Non-pigmented ciliary epithelial cell (primary cell): Measurements from ENCODE around the gene PWWP2B.
"Not testable (repeated sequence)": the region's sequence is repeated elsewhere in the genome, so short reads cannot be mapped to it uniquely, and the experiment has no call there.

Experiments
- DNase-seq: peaks from one replicate; pipeline ENCODE4 v3.0.0-alpha.2; 2010; ENCODE audit warnings: low read depth

PWWP2B gene

DNA sequence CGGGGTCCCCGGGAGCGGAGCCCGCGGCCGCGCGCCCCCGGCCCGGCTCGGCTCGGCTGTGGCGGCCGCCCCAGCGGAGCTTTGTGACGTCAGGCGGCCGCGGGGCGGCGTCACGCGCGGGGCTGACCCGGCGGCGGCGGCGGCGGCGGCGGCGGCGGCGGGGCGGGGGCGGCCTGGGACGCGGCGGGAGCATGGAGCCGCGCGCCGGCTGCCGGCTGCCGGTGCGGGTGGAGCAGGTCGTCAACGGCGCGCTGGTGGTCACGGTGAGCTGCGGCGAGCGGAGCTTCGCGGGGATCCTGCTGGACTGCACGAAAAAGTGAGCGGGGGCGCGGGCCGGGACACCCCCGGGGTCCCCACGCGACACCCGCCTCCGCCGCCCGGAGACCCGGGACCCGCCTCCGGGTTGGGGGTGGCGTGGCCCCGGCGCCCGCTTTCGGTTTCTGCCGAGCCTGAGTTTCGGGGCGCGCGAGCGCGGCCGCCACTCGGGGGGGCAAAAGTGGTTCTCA lies at the start of gene PWWP2B:
Gene PWWP2B (plus strand): TSS at position 165 of the 506 bp plus-strand sequence. CDS start 27 bp downstream, at position 192.
- no peak for DNase-seq

DNA sequence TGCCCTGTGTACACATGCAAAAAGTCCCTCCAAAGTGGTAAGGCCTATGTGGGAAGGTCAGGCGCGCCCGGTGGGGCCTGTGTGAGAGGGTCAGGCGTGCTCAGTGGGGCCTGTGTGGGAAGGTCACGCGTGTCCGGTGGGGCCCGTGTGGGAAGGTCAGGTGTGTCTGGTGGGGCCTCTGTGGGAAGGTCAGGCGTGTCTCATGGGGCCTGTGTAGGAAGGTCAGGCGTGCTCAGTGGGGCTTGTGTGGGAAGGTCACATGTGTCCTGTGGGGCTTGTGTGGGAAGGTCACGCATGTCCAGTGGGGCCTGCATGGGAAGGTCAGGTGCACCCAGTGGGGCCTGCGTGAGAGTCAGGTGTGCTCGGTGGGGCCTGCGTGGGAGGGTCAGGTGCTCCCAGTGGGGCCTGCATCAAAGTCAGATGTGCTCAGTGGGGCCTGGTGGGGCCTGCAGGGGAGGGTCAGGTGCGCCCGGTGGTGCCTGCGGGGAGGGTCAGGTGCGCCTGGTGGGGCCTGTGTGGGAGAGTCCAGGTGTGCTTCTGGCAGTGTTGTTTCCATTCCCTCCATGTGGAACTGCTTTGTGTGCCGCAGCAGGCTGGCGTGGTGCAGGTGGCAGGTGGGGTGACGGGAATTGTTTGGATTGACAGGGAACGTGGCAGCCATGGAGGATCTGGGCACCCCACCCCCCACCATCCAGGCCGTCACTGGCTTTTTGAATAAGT lies 49.6 kb upstream of the PWWP2B start:
- DNase-seq = no peak

DNA sequence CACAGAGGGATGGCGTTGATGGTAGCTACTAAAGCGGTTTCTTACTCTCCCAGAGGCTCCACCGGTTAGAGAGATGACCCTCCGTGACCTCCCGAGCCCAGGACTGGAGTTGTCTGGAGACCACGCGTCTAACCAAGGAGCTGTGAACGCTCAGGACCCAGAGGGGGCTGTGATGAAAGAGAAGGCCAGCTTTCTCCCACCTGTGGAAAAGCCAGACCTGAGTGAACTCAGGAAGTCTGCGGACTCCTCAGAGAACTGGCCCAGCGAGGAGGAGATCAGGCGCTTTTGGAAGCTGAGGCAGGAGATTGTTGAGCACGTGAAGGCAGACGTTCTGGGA lies 49.1 kb upstream of the PWWP2B start:
- DNase-seq = no peak

DNA sequence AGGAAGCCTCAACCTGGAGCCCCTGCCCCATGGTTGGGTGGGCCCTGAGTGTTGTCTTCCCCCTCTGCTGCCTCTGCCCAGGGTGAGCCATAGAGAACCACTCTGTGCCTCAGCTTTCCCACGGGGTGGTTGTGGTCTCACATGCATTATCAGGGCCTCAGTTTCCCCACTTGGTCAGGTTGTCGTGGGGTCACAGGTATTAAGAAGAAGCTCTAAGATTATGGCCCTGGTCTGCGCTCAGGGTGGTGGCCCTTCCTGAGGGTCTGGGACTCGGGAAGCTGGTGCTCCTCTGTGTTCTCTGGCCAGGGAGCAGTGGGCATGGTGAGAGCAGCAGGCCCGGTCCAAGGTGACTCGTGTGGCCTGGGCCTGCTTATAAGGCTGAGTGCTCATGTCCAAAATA lies 47.2 kb upstream of the PWWP2B start:
- DNase-seq = no peak

DNA sequence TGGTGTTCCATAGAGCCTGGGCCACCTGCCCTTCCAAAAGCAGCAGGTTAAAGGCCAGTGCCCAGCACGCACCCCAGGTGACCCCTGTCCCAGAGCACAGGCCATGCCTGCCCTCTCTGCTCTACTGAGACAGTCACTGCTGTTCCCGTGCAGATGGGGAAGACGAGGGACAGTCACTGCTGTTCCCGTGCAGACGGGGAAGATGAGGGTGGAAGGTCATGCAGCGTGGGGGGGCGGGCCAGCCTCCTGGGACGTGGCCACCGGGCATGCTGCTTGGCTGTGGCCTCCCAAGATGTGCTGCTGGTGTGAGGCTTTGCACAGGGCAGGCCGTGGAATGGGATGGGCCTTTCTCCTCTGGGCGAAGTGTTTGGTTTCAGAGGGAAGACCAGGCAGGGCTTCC lies 46.6 kb upstream of the PWWP2B start:
- DNase-seq = no peak

DNA sequence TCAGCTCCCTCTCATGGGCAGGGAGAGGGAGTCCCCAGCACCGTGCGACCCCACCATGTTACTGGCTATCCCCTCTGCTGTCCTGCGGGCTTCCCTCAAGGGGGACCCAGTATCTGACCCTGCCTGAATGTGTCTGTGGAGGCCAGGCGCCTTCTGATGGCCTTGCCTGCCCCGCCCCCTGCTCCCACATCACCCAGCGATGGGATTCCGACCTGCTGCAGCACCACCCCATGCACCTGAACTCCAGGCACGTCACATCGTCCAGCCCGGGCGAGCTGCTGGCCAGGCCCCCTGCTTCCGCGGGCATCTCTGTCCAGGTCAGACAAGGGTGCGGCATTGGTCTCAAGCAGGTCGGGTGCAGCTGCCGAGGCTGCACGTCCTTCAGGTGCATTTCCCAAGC lies 46.1 kb upstream of the PWWP2B start:
- no peak for DNase-seq

DNA sequence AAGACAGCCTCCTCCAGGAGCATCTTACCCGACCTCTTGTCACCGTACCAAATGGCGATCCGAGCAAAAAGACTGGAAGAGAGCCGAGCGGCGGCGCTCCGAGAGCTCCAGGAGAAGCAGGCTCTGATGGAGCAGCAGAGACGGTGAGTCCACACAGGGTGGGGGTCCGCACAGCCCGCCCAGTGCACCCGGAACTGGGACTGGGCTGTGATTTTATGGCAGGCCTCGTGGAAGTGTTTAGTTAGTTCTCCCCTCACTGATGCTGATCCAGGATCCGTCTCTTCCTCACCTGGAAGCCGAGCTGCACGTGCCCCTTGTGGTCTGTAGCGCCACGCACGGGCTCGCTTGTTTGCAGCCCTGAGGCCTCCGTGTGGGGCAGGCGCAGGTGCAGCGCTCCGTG lies 45.4 kb upstream of the PWWP2B start:
- no peak for DNase-seq

DNA sequence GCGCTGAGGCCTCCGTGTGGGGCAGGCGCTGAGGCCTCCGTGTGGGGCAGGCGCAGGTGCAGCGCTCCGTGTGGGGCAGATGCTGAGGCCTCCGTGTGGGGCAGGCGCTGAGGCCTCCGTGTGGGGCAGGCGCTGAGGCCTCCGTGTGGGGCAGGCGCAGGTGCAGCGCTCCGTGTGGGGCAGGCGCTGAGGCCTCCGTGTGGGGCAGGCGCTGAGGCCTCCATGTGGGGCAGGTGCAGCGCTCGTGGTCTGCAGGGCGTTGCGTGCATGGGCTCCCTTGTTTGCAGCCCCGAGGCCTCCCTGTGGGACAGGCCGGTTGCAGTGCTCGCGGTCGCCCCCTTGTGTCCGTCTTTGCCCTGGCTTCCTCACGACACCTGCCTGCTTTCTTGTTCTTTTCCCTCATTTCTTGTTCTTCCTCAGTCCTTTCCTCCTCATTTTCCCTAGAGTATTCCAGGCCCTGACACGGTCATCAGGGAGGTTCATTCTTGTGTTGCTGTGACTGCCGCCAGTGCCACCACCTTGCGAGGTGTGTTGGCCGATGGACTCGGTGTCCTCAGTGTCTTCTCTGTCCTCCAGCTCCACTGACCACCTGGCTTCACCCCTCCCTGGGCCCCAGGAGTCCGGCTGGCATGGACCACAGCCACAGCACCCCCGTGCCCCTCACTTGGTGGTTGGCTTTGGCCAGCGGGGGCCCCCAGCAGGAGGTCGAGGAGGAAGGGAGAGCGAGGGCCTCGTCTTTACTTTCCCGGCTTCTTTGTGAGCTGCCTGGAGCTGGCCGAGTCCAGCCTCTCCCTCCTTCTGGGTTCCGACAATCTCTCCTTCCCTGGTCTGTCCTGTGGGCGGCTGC lies 44.3 kb upstream of the PWWP2B start:
- DNase-seq = not testable (repeated sequence)

DNA sequence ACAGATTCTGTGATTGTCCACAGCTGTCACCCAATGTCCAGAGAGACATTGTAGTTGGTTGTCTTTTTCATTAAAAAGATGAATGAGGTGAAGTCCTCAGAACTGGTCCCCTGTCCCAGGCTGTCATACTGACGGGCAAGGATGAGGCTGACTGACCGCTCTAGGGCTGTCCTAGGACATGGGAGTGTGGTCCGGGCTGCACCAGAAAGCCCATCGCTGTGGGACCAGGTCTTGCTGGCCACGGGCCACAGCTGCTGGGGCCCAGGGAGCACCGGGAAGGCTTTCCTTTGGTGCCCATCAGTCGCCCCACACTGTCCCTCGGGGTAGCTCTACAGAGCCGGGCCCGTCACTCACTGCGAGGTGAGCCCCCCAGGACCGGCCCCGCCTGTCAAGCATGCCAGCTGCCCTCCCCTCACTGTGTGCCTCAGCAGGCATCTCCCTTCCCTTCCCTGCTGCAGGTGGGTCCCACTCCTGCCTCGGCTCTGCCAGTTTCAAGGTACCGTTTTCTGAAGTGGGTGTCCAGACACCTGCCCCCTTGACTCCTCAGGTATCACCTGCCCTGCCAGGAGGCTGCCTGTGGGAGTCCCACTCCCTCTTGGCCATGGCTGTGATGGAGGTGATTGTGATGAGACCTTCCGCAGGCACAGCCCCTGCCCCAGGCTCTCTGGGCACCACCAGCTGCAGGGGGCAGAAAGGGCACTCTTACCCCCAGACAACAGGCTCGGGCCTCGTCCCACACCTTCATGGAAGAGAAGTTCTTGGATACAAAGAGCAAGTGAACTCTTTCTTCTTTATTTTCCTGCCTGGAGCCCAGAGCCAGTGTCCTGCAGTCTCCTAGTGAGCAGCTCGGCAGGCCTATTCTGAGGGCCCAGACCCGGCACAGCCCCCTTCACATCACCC lies 43.3 kb upstream of the PWWP2B start:
- no peak for DNase-seq

DNA sequence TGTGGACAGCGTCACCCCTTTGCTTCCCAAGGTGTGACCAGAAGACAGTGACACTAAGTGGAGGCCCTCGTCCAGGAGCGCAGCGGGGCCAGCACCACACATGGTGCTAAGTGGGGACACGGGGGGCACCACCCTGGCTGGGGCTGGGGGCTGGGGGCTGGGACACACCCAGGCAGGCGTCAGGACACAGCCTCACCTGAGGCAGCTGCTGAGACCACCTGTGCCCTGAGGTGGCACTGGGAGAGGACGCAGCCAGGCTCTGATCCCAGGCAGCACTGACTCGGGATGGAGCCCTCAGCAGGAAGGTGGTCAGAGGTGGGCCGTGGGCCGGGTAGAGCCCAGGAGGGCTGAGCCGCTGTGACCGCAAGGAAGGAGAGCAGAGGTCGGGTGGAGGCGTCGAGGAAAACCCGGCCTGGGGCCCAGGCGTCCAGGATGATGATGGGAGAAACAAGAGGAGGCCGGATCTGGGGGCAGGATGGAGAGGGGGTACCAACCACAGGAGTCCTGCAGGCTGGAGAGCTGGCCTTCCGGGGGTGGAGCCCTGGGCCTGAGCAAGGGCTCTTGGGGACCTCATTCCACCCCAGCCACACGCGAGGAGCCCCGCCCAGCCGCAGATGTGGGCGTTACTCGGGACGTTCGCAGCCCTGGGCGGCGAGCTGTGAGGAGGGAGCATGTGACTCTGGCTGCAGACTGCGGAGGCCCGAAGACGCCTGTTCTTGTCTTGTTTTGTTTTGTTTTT lies 42.5 kb upstream of the PWWP2B start:
- DNase-seq = no peak

DNA sequence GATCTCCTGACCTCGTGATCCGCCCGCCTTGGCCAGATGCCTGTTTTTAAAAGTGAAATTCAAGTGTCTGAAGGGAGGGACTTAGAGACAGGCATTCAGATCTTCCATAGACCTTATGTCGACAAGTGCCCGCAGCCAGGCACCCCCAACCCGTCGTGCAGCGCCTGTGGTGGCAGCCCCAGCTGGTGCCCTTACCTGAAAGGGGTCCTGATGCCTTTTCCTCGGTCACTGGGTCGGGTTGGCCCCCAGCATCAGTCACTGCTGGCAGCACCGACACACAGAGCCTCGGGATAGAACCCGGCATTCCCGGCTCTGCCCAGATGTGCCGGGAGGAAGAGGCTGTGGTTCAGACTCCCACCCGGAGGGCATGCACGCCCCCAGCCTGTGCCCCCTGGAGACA lies 41.7 kb upstream of the PWWP2B start:
- DNase-seq = no peak

DNA sequence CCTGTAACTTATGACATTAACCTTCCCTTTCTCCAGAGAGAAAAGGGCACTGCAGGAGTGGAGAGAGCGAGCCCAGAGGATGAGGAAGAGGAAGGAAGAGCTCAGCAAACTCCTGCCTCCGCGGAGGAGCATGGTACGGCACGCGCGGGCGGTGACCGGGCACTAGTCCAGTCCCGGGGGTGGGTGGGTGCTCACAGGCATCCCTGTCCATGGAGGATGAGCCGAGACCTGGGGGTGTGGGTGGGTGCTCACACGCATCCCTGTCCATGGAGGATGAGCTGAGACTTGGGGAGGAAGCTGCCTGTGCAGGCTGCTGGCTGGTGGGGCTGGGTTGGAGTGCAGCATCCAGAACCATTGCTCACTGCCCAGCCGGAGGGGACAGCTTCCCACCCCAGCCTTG lies 41.2 kb upstream of the PWWP2B start:
- DNase-seq = no peak

DNA sequence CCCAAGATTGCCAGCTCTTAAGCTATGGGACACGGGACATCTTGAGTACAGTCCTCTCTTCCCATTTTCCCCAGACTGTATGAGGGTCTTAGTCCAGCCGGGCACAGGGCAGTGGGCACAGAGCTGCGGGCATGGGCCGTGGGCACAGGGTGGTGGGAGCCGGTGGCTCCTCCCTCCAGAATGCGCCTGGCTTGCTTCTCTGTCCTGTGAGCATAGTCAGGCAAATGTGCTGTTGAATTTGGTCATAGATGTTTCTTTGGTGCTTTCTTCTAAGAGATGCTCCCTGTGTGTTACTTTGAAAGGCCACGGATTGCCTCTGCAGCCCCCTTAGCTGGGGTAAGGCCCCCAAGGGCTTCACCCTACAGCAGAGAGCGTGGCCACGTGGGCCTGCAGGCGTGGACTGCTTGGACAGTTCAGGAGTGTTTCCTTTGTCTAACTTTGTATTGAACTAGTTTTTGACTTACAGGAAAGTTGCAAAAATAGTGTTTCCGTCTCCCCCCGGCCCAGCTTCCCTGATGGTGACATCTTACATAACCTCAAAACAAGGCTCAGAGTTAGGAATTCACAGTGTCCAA lies 40.3 kb upstream of the PWWP2B start:
- DNase-seq = no peak

DNA sequence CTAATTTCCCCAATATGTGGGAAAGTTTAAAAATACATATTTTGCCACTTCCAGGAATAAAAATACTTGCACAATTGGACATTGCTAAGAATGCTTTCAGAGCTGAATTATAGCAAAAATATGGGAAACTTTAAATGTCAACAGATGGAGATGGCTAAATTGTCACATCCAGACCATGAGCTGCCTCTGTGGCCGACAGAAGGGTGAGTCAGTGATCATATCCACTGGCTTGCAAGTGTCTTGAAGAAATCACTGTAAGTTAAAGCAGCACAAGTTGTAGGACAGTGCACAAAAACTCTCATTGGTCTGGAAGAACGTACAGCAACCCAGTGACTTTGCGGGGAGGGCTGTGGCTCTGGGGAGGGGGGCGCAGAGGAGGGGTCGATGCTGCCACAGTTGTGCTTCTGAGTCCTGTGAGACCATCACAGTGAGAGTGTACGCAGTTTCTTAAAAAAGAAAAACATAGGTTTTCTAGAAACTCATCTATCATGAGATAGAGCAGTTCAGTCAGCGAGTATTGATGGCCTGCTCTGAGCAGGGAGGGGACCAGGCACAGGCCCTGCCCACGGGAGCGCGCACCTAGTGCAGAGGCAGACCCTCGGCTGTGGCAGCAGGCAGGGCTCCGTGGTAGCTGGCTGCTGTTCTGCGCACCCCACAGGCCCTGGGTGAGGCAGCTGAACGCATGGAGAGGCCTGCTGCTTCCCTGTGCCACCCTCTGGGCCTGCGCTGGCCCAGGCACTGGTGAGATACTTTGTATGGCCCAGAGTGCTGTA lies 39.5 kb upstream of the PWWP2B start:
- DNase-seq = no peak

DNA sequence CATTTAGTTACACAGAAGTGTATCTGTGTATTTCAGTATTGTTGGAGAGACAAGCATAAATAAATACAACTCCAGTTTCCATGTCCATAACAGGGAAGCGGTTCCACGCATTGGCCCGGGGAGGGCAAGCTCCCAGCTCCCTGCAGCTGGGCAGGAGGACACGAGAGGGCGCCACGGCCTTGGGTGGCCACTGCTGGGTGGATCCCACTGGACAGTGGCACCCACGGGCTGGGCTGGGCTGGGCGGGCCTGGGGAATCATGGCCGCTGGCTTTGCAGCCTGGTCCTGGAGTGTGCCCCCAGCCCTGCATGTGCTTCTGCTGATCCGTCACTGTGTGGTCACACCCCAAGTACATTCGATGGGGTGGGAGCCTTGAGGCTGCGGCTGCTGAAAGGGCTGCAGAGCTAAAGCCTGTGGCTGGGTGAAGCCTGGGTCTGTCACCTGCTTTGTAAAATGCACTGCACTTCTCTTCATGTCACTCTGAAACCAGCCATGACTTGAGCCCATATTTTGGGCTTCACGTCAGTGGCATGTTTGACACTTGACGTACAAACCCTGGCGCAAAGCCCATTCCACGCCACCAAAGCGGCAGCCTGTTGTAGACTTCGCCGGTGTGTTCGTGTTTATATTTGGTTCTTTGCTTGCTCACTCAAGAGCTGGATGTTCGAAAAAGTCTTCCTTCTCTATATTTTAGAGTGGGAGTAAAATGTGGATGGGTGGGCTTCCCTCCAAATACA lies 37.5 kb upstream of the PWWP2B start:
- no peak for DNase-seq

DNA sequence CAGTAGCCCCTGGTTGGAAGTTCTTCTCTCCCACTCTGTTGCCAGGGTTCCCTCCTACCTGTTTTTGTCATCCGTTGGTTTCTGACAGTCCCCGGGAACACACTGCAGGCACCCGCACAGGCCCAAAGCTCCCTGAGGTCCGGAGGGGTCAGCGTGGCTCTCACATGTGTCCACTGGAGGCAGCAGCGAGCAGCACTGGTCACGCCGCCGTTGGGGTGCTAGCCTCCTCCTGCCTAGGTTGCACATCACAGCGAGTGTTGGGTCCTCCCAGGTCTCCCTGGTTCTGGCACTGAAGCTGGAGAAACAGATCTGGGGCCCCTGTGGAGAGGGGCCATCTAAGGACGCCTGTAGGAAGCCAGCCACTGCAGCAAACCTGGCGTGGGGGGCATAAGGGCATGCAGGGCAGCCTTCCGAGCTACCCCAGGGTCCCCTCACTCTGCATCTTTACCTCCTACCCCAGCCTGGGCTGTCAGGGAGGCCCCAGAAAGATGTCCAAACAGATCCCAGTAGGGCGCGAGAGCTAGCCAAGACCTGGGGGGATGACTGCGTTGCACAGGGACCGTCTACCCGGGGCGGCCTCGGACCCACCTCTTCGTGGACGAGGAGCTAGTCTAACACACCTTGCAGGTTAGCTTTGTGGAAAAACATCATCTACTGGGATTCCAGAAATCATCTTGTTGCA lies 36.1 kb upstream of the PWWP2B start:
- DNase-seq = no peak

DNA sequence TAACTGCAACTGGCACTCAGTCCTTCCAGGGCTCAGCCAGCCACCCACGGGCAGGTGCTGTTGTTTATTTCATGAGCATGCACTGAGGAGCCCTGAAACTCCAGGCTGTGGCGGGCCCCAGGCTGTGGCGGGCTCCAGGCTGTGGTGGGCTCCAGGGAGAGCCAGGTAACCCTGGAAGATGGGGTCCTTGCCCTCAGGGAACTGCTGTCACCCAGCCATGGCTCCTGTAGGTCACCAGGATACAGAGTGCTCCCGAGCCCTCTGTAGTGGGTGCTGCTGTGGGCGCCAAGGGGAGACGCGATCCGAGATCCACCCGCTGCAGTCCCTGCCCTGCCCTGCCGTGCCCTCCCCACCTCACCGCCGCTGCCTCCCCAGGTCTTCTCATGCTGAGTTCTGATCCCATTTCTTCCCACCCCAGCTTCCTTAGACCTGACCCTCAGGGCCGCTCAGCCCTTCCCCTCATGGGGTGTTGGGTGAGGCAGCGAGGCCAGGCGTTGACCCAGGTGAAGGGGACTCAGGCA lies 35.4 kb upstream of the PWWP2B start:
- no peak for DNase-seq

DNA sequence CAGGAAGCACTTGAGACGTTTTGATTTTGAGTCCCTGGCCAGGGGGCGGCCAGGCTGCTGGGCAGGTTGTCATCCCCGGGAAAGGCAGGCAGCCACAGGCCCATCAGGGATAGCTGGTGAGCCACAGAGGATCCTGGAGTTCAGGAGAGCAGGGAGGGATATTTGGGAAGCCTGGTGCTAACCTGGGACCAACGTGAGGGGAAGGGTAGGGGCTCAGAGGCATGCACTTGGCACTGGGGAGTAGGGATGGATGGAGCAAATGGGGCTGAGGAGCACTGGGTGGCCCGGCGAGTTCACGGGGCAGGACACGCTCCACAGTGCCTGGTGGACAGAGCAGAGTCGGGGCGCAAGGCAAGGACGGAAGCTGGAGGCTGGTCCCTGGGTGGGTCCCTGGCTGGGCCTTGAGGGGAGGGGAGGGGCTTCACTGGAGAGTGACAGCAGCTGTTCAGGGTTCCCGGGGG lies 34.8 kb upstream of the PWWP2B start:
- no peak for DNase-seq

DNA sequence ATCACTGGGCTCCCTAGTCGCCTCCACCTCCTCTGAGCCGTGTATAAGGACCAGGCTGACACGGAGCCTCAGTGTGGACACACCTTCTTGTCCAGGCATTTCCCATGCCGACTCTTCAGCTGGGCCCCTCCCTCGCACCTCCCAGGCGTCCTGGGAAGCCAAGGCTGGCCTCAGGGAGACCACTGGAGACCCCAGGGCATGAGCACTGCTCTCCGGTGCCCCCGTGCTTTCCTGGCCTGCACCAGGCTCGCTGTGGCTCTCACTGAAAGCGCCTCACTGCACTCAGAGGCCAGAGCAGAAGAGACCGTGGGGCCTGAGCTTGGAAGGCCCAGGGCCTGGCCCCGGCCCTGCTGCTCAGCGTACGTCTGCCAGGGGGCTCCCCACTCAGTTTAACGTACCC lies 33.6 kb upstream of the PWWP2B start:
- DNase-seq = no peak
